GM18517 (cell line): ENCODE data around the gene LENG8.
"Not testable (repeated sequence)": the region's sequence is repeated elsewhere in the genome, so short reads cannot be mapped to it uniquely, and the experiment has no call there.

Experiments
- ATAC-seq: cut with Tn5 transposase; IDR thresholded peaks from one replicate; pipeline ENCODE4 v1.9.1; 2021; ENCODE audit warnings: mild to moderate bottlenecking, moderate library complexity; ENCODE audit not compliant: unreplicated experiment

LENG8 gene

DNA sequence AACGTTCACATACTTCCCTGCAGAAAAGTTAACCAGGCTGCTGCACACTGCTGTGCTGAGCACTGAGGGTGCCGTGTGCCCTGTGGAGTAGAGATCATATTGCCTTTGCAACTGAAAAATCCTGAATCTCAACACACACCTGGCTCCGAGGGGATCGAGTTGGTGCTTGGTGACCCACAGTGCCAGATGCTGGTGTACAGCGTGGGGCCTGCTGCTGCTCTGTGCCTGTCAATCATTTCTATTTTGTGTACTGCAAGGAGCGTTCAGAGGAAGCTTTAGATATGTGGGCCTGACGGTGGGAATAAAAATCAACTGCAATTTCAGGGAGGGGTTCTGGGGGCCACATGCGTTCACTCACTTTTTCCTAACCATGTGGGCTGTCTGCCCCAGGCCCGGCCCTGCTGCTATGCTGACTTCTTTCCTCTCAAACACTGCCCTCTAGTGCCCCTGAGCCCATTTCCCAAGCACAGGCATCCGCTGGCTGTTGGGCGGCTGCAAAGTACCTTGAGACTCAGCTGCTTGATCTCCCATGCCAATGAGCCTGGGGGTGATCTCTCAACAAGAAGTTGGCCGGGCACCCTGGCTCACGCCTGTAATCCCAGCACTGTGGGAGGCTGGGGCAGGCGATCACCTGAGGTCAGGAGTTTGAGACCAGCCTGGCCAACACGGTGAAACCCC is 9.7 kb upstream of the LENG8 start:
- no peak for ATAC-seq

DNA sequence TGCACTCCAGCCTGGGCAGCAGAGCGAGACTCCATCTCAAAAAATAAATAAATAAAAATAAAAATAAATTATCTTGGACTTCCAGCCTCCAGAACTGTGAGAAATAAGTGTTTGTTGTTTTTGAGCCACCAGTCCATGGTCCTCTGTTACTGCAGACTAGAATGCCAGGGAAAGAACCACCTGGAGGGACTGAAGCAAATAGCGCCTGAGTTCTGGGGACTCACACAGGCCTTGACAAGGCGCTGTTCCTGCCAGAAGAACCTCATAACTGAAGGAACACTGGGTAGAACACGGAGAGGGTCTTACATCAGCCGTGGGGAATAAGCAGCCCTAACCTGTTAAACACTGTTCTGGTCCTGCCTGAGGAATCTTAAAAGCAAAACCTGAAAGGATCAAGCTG is 8.4 kb upstream of the LENG8 start:
- no peak for ATAC-seq

DNA sequence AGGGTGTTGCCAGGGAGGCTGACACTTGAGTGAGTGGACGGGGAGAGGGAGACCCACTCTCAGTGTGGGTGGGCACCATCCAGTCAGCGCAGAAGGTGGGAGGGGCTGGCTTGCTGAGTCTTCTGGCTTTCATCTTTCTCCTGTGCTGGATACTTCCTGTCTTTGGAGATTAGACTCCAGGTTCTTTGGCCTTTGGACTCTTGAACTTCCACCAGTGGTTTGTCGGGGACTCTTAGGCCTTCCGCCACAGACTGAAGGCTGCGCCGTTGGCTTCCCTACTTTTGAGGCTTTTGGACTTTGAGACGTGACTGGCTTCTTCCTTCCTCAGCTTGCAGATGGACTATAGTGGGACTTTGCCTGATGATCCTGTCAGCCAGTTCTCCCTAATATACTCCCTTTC is 4.3 kb upstream of the LENG8 start:
- ATAC-seq, result no peak

DNA sequence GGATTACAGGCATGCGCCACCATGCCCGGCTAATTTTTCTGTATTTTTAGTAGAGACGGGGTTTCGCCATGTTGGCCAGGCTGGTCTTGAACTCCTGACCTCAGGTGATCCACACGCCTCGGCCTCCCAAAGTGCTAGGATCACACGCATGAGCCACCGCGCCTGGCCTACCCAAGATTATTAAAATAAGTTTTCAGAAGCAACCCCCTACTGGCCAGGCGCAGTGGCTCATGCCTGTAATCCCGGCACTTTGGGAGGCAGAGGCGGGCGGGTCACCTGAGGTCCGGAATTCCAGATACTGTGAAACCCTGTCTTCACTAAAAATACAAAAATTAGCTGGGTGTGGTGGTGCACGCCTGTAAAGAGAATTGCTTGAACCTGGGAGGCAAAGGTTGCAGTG is 2.6 kb upstream of the LENG8 start:
- ATAC-seq, result not testable (repeated sequence)

DNA sequence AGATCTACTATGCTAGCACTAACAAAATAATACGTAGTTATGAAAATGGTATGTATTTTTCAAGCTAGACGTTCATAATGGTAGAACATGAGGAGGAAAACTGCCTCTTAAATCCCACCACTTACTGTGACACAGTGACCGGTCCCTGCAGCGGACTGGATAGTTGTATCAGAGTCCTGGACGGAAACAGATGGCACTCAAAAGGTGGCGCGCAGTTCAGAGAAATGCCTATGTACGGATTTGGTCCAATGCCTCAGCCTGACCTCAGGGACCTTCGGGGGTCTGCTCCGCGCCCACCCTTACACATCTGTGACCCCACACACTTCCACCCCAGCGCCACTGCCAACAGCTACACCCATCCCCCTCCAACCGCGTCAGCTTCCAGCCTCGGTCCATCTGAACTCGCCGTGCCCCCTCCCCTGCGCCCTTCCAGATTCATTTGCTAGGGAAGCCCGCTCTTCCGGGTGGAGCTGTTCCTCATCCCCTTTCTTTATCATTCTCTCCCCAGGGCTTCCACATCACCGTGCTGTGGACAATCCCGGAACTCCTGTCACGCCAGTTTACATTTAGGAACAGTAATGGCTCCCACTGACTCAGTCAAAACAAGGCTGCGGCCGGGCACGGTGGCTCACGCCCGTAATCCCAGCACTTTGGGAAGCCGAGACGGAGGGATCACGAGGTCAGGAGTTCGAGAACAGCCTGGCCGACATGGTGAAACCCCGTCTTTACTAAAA is 792 bp upstream of the LENG8 start:
- no peak for ATAC-seq

DNA sequence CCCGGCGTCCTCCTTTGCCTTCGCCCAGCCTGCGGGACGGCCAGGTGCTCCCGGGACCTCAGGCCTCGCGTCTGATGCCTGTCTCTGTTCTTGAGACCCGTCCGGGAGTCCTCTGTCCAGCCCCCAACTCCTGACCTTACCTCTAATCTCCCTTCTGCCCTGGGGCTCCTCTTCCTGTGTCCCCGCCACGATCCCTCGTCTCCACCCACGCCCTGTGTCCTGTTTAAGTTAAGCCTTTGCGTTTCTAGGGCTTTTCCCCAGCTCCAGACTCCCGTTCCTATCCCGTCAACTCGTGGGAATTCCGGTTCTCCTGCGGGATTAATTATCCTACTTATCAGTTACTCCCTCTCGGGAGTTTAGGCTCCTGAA is 686 bp downstream of the LENG8 start:
- no peak for ATAC-seq

DNA sequence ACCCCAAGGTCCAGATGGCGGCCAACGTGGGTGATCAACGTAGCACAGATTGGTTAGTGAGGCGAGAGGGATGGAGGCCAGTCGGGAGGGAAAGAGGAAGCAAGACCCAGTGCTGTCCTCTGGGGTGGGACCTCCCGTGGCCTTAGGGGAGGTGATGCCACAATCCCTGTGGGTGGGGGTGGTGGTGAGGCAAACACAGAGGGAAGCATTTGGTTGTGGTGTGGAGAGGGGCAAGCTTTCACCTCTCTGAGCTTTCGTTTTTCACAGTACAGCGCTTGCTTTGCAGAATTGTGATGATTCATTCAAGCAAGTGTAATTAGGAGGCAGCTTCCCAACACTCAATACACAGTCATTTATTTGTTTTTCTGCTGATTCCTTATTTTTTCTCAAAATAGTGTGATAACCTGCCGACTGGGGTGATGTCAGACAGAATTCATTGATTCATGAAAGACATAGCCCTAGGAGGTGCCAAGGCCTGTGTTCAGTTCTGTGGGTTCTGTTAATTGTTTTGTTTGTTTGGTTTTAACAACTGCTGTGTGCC is 2.4 kb downstream of the LENG8 start:
- no peak for ATAC-seq

DNA sequence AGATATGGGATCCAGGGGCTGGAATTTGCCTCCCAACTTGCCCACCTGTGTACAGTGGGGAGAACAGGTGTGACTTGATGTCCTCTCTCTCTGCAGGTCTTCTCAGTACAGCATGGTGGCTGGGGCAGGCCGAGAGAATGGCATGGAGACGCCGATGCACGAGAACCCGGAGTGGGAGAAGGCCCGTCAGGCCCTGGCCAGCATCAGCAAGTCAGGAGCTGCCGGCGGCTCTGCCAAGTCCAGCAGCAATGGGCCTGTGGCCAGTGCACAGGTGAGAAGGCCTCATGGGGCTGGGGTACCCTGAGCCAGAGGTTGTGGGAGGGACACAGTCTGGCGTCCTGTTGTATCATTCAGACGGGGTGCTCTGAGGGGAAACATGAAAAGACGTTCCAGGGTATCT is 3.0 kb downstream of the LENG8 start:
- no peak for ATAC-seq

DNA sequence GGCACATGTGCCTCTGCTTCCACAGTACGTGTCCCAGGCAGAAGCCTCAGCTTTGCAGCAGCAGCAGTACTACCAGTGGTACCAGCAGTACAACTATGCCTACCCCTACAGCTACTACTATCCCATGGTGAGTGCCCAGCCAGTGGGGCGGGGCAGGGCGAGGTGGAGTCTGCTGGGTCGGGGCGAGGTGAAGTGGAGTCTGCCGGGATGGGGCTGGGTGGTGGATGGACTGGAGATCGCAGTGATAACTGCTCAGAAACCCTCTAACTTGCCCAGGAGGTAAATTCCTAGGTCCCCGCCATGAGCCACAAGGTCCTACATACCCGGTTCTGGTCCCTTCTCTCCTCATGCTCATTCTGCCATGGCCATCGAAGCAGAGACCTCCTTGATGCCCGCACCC is 3.6 kb downstream of the LENG8 start:
- no peak for ATAC-seq

DNA sequence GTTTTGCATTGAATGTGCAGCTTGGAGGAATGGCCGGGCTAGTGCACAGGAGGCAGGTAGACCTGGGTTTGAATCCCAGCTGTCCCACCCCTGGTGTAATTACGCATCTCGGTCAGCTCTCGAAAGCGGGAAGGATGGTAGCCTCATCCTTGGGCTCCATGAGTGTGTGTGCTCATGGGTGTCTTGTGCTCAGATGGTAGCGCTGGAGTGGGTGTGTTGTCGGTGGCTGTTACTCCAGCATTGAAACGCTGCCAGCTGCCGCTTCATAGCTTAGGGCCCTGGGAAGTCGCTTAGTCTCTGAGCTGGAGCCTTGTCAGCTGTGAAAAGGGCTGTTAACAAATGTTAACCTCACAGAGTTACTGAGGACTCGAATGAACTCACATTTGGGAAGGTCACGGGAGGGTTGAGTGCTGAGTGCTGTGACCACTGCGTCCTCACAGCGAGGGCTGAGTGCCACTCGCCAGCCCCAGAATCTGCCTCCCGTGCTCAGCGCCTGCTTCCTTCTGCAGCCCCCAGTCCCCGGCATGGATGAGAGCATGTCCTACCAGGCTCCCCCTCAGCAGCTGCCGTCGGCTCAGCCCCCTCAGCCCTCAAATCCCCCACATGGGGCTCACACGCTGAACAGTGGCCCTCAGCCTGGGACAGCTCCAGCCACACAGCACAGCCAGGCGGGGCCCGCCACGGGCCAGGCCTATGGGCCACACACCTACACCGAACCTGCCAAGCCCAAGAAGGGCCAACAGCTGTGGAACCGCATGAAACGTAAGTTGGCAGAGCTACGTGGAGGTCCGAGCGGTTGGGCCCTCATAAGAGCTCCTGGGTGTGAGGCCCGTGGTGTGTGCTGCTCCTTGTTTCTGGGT is 5.2 kb downstream of the LENG8 start:
- ATAC-seq, result no peak

DNA sequence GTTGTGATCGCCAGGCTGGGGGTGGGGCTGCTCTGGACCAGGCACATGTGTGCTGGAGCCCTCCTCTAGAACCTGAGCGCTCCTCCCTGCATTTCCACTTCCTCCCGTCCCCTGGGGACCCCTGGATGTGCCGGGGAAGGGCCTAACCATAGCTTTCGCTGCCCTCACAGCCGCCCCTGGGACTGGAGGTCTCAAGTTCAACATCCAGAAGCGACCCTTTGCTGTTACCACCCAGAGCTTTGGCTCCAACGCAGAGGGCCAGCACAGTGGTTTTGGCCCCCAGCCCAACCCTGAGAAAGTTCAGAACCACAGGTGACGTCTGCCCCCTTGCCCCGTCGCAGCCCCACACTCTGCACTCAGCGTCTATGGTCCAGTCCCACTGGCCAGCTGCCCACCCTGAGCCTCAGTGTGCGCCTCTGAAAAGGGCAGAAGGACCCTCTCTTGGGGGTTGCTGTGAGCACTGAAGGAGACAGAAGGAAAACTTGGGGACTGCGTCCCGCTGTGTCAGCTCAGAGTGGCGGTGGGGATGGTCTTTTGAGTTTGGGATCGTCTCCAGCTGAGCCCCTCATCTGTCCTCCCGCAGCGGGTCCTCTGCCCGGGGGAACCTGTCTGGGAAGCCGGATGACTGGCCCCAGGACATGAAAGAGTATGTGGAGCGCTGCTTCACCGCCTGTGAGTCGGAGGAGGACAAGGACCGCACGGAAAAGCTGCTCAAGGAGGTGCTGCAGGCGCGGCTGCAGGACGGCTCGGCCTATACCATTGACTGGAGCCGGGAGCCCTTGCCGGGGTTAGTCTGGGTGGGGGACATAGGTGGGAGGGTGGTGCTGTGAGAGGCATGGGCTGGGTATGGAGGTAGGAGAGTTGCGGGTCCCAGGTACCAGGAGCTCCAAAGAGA is 6.0 kb downstream of the LENG8 start:
- ATAC-seq, result no peak

DNA sequence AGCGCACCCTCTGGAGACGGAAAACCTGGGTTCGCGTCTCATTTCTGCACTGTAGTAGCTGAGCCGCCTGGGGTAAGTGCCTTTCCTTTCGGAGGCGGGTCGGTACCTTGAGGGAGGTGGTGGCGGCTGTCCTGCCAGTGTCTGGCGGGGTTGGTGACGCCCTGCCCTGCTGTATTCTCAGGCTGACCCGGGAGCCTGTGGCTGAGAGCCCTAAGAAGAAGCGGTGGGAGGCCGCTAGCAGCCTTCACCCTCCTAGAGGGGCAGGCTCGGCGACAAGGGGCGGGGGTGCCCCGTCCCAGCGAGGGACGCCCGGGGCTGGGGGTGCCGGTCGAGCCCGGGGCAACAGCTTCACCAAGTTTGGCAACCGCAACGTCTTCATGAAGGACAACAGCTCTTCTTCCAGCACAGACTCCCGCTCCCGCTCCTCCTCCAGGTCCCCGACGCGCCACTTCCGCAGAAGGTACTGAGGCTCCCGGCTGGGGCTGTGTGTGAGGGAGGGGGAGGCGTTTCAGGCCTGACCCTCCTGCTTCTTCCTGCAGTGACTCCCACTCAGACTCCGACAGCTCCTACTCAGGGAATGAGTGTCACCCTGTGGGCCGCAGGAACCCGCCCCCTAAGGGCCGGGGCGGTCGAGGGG is 6.9 kb downstream of the LENG8 start:
- ATAC-seq, result no peak

DNA sequence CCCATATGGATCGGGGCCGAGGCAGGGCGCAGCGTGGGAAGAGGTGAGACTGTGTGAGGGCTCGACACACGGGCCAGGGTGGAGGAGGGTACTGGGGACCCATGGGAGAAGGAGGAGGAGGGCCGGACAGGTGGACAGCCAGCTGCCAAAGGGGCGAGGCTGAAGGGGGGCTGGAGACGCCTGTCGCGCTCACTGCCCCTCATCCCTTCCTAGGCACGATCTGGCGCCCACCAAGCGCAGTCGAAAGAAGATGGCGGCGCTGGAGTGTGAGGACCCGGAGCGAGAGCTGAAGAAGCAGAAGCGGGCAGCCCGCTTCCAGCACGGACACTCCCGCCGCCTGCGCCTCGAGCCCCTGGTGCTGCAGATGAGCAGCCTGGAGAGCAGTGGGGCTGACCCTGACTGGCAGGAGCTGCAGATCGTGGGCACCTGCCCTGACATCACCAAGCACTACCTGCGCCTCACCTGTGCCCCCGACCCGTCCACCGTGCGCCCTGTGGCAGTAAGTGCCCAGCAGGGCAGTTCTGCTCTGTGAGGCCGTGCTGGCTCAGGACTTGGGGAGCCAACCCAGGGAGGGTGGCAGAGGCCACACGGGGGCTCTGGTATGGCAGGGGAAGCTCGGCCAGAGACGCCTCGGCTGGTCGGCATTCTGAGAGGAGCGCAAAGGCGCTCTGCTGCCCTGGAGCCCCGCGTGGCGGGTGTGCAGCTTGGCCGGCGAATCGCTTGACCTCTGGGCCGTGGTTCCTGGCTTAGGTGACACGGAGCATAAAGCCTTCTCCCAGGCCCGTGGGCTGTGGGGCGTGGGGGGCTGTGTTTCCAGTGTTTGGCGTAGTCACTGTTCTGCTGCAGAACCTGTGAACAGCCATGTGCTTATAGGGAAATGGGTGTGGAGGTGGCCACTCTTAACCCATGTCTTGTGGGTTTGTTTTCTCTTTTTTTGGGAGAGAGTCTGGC is 7.7 kb downstream of the LENG8 start:
- ATAC-seq, result no peak

DNA sequence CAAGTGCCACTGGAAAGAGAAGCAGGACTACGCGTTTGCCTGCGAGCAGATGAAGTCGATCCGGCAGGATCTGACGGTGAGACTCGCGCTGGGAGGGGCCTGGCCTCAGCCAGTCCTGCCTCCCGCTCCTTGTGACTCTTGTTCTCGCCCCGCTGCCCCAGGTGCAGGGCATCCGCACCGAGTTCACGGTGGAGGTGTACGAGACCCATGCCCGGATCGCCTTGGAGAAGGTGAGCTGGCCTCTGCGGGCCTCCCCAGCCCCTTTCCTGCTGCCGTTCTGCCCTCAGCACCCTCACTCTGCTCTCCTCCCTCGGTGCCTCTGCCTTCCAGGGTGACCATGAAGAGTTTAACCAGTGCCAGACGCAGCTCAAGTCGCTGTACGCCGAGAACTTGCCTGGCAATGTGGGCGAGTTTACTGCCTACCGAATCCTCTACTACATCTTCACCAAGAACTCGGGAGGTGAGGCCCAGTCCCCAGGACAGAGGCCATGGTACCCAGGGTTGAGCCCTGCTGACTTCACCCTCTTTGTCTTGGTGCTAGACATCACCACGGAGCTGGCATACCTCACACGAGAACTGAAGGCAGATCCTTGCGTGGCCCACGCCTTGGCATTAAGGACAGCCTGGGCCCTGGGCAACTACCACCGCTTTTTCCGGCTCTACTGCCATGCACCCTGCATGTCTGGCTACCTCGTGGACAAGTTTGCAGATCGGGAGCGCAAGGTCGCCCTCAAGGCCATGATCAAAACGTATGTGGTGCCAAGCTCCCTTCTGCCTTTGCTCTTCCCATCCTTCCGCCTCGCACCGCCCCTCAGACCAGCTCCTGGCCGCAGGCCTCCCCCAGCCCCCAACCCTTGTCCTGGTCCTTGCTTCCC is 9.0 kb downstream of the LENG8 start:
- no peak for ATAC-seq

DNA sequence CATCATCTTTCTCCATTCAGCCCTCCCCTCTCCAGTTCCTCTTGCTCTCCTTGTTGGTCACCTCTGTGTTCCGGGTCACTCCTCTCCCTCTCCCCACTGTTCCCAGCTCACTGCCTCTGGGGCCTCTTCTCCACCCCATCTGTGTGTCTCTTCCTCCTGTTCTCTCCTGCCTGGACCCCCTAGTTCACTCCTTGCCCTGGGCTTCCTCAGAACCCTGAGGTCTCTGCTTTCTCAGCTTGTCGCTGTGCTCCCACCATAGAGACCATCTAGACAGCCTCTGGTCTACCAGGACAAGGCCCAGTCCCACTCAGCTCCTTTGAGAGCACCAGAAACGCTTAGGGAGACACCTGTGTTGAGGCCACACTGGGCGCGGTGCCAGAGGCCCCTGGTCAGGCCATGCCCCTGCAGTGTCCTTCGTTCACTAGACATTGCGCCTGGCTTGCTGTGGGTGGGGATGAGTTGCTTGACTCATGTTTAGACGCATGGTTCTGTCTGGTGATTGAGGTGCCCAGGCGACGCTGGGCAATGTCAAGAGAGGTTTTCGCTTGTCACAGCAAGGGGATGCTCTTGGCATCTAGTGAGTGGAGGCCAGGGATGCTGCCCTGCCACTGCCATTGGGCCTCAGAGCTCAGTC is 9.8 kb downstream of the LENG8 start:
- ATAC-seq, result no peak

DNA sequence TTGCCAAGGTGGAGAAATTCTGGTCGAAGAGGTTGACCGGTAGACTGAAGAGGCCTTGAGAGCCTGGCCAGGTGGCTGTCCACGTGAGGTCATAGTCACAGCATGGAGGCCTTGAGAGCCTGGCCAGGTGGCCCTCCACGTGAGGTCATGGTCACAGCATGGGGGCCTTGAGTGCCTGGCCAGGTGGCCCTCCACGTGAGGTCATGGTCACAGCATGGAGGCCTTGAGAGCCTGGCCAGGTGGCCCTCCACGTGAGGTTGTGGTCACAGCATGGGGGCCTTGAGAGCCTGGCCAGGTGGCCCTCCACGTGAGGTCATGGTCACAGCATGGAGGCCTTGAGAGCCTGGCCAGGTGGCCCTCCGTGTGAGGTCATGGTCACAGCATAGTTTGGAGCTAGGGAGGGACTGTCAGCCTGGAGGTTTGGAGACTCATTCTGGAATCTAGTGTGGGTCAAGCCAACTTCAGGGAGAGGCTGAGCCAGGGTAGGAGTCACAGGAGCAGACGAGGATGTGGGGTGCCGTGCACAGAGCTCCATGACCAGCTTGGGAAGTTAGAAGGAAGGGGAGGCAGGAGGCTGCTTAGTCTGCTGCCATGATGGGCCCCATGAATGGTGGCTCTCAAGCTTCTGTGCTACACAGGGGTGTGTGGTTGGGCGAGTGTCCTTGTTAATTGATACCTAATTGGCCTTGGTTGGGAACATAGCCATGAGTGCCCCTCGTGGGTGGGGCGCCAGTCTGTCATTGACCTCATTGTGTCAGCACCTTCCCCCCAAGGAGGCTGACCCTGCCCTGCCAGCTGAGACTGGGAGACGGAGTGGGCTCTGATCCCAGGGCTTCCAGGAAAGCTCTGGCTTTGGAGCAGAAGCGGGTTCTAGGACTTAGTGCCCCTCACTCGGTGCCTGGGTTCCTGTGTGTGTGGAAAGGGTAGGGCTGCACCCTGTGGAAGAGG is 10.6 kb downstream of the LENG8 start:
- no peak for ATAC-seq
